K562 (cell line): ENCODE measurements around the gene TBC1D17. TPM values are rescaled to one million over a fixed set of nuclear protein-coding genes. Genes with fewer than 3 reads are reported as not detected.
A peak's percentile ranks its signal among the peaks of the same experiment; 100 is the strongest.

Experiments used
- CEBPG ChIP-seq, 3 experiments: fragments of 200-800 bp in 1 of 3; sonication (Bioruptor generic) in 1 of 3; sonication (generic) in 1 of 3; formaldehyde crosslinking in 1 of 3; IDR thresholded peaks in 2 of 3; conservative IDR thresholded peaks in 1 of 3; 2 replicates each; pipeline versions ENCODE4 v1.6.1 to v1.8.0; 2016 to 2022; ENCODE audit warnings: missing compliant biosample characterization in 2 of 3, missing genetic modification characterization in 2 of 3, mild to moderate bottlenecking in 1 of 3, missing genetic modification reagents in 1 of 3
- RBM14 ChIP-seq: fragments of 200-400 bp; formaldehyde crosslinking; IDR thresholded peaks from 2 replicates; pipeline ENCODE4 v1.6.1; 2018; ENCODE audit warnings: low read depth, mild to moderate bottlenecking, low read length, moderate library complexity, borderline replicate concordance; ENCODE audit not compliant: insufficient read depth
- RBM22 ChIP-seq: fragments of 200-400 bp; formaldehyde crosslinking; IDR thresholded peaks from 2 replicates; pipeline ENCODE4 v1.6.1; 2018; ENCODE audit warnings: low read length, low read depth; ENCODE audit not compliant: poor library complexity, severe bottlenecking
- polyA plus RNA-seq, 8 experiments: library from polyadenylated mRNA; depleted of rRNA in 4 of 8; stranded (reverse) in 5 of 8; unstranded in 3 of 8; fragments of >200 nt; fragmentation: Nextera tagmentation in 2 of 8; fragmentation: Illumina TruSeq in 1 of 8; extraction: Ambion mirVana in 2 of 8; extraction: Trizol in 1 of 8; gene quantifications; 2 replicates each; pipeline versions ENCODE4 v1.2.1 to v1.2.3, GENCODE V29; 2011 to 2014; ENCODE audit warnings: inconsistent platforms in 1 of 8, missing spikeins in 1 of 8
- total RNA-seq, 7 experiments: library from RNA; depleted of rRNA in 6 of 7; stranded (reverse); fragments of >200 nt in 6 of 7; fragmentation: Illumina TruSeq in 2 of 7; extraction: Trizol in 2 of 7; gene quantifications; 2 replicates each; pipeline versions ENCODE4 v1.2.1 to v1.2.3, GENCODE V29; 2011 to 2021; ENCODE audit warnings: low replicate concordance in 1 of 7
- TF ChIP-seq, protein P1 (sequence below): sonication (generic); formaldehyde crosslinking; IDR thresholded peaks from 2 replicates; pipeline ENCODE4 v1.8.0; 2022; ENCODE audit warnings: mild to moderate bottlenecking, missing genetic modification reagents
- TF ChIP-seq, protein P2 (sequence below): fragments of 150-350 bp; IDR thresholded peaks from 2 replicates; pipeline ENCODE4 v1.6.1; 2014; ENCODE audit warnings: low read depth, mild to moderate bottlenecking, low read length, borderline replicate concordance
- TF ChIP-seq, protein P3 (sequence below), 3 experiments: fragments of 200-800 bp in 1 of 3; fragments of 250-450 bp in 1 of 3; fragments of 450-650 bp in 1 of 3; sonication (Bioruptor Pico) in 1 of 3; sonication (Bioruptor generic) in 1 of 3; formaldehyde crosslinking in 1 of 3; IDR thresholded peaks; 2 replicates each; pipeline versions ENCODE4 v1.6.1 to v1.8.0; 2016 to 2022; ENCODE audit warnings: mild to moderate bottlenecking in 2 of 3, missing genetic modification characterization in 2 of 3, missing compliant biosample characterization in 1 of 3, moderate library complexity in 1 of 3

TBC1D17 gene
- total and polyA plus RNA-seq, 9 of the 15 experiments (the other 6 are each of a cell fraction or from before 2014, with no cell fraction given) = 0.42 to 16.0 (median 3.8) TPM

DNA sequence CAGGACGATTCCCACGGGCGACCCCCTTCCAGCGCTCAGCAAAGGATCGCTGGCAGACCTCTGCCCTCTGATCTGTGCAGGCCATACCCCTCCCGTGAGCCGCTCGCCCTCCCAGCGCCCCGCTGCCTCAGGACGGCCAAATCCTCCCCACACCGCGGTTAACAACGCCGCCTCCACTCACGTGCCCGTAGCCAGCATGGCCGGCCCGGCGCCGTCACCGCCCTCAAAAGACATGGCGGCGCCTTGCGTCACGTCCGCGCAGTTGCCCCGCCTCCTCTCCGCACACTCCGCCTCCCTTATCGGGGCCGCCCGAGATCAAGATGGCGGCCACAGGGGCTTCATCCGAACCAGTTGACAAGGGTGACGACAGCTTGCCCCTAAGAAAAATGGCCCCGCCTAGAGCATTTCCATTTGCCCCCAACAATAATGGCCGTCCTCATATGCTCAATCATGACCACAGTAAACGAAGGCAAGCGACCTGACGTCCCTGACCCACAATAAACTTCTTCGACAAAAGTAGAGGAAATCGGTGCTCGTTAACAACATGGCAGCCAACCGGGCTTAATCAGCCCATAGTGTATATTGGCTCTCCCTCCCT lies 981 bp upstream of the TBC1D17 start (continued):
- TF ChIP-seq, protein P1, sequence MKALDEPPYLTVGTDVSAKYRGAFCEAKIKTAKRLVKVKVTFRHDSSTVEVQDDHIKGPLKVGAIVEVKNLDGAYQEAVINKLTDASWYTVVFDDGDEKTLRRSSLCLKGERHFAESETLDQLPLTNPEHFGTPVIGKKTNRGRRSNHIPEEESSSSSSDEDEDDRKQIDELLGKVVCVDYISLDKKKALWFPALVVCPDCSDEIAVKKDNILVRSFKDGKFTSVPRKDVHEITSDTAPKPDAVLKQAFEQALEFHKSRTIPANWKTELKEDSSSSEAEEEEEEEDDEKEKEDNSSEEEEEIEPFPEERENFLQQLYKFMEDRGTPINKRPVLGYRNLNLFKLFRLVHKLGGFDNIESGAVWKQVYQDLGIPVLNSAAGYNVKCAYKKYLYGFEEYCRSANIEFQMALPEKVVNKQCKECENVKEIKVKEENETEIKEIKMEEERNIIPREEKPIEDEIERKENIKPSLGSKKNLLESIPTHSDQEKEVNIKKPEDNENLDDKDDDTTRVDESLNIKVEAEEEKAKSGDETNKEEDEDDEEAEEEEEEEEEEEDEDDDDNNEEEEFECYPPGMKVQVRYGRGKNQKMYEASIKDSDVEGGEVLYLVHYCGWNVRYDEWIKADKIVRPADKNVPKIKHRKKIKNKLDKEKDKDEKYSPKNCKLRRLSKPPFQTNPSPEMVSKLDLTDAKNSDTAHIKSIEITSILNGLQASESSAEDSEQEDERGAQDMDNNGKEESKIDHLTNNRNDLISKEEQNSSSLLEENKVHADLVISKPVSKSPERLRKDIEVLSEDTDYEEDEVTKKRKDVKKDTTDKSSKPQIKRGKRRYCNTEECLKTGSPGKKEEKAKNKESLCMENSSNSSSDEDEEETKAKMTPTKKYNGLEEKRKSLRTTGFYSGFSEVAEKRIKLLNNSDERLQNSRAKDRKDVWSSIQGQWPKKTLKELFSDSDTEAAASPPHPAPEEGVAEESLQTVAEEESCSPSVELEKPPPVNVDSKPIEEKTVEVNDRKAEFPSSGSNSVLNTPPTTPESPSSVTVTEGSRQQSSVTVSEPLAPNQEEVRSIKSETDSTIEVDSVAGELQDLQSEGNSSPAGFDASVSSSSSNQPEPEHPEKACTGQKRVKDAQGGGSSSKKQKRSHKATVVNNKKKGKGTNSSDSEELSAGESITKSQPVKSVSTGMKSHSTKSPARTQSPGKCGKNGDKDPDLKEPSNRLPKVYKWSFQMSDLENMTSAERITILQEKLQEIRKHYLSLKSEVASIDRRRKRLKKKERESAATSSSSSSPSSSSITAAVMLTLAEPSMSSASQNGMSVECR (CRISPR knock-in tag) = peak; percentile 71
- TF ChIP-seq RBM14 = no peak
- TF ChIP-seq CEBPG (CRISPR knock-in tag; IDR thresholded peaks at IDR 0.05) = peak; percentile 93
- TF ChIP-seq CEBPG (tag; conservative IDR thresholded peaks at IDR 0.05 in 1 of 2, IDR thresholded peaks at IDR 0.05 in 1 of 2) = peak; percentile 80 to 91
- TF ChIP-seq, protein P2, sequence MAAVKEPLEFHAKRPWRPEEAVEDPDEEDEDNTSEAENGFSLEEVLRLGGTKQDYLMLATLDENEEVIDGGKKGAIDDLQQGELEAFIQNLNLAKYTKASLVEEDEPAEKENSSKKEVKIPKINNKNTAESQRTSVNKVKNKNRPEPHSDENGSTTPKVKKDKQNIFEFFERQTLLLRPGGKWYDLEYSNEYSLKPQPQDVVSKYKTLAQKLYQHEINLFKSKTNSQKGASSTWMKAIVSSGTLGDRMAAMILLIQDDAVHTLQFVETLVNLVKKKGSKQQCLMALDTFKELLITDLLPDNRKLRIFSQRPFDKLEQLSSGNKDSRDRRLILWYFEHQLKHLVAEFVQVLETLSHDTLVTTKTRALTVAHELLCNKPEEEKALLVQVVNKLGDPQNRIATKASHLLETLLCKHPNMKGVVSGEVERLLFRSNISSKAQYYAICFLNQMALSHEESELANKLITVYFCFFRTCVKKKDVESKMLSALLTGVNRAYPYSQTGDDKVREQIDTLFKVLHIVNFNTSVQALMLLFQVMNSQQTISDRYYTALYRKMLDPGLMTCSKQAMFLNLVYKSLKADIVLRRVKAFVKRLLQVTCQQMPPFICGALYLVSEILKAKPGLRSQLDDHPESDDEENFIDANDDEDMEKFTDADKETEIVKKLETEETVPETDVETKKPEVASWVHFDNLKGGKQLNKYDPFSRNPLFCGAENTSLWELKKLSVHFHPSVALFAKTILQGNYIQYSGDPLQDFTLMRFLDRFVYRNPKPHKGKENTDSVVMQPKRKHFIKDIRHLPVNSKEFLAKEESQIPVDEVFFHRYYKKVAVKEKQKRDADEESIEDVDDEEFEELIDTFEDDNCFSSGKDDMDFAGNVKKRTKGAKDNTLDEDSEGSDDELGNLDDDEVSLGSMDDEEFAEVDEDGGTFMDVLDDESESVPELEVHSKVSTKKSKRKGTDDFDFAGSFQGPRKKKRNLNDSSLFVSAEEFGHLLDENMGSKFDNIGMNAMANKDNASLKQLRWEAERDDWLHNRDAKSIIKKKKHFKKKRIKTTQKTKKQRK = no peak
- TF ChIP-seq, protein P3, sequence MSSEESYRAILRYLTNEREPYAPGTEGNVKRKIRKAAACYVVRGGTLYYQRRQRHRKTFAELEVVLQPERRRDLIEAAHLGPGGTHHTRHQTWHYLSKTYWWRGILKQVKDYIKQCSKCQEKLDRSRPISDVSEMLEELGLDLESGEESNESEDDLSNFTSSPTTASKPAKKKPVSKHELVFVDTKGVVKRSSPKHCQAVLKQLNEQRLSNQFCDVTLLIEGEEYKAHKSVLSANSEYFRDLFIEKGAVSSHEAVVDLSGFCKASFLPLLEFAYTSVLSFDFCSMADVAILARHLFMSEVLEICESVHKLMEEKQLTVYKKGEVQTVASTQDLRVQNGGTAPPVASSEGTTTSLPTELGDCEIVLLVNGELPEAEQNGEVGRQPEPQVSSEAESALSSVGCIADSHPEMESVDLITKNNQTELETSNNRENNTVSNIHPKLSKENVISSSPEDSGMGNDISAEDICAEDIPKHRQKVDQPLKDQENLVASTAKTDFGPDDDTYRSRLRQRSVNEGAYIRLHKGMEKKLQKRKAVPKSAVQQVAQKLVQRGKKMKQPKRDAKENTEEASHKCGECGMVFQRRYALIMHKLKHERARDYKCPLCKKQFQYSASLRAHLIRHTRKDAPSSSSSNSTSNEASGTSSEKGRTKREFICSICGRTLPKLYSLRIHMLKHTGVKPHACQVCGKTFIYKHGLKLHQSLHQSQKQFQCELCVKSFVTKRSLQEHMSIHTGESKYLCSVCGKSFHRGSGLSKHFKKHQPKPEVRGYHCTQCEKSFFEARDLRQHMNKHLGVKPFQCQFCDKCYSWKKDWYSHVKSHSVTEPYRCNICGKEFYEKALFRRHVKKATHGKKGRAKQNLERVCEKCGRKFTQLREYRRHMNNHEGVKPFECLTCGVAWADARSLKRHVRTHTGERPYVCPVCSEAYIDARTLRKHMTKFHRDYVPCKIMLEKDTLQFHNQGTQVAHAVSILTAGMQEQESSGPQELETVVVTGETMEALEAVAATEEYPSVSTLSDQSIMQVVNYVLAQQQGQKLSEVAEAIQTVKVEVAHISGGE (CRISPR knock-in tag; IDR thresholded peaks at IDR 0.05) = peak in 1 of 3 experiments; percentile 60; a peak in 1 of 6 replicates
- no peak for TF ChIP-seq RBM22
